ENCODE data around the gene CDH23. TPM values are rescaled to one million over a fixed set of nuclear protein-coding genes. Genes with fewer than 3 reads are reported as not detected.

Gene CDH23
- total RNA-seq, 2 donors from 2014 or later: 28.5 to 58.7 TPM

- WGBS, 2 donors: 19% methylated on average over 5 to 22 of the region's 22 CpGs
- intact Hi-C loops (cut with DNase I): loop anchor here (10.0 kb wide), 1 partner anchor 427 kb away; no protein-coding TSS in a partner anchor
- H3K9me3 ChIP-seq: no peaks in the 10 kb centered on the region
- TF ChIP-seq, protein P1, sequence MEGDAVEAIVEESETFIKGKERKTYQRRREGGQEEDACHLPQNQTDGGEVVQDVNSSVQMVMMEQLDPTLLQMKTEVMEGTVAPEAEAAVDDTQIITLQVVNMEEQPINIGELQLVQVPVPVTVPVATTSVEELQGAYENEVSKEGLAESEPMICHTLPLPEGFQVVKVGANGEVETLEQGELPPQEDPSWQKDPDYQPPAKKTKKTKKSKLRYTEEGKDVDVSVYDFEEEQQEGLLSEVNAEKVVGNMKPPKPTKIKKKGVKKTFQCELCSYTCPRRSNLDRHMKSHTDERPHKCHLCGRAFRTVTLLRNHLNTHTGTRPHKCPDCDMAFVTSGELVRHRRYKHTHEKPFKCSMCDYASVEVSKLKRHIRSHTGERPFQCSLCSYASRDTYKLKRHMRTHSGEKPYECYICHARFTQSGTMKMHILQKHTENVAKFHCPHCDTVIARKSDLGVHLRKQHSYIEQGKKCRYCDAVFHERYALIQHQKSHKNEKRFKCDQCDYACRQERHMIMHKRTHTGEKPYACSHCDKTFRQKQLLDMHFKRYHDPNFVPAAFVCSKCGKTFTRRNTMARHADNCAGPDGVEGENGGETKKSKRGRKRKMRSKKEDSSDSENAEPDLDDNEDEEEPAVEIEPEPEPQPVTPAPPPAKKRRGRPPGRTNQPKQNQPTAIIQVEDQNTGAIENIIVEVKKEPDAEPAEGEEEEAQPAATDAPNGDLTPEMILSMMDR (IDR thresholded peaks at IDR 0.05): peak; percentile 37 to 80 (median 72)
- no peak for TF ChIP-seq POLR2A (IDR thresholded peaks at IDR 0.05)
- DNase-seq (peak; percentile 62 to 71 (median 68)), ATAC-seq (peak; percentile 66)
- H3K27ac ChIP-seq: peak overlapping the region in 2 of 4 donors; percentile 15 to 30
- H3K27me3 ChIP-seq: no peaks in the 10 kb centered on the region
- H3K36me3 ChIP-seq (replicated peaks in 1 of 2; ENCODE audit: insufficient read depth in 1 of 2, low read depth in 2 of 2): peaks cover 0 to 5% of the 10 kb centered on the region in 2 donors
- peaks cover 15% of the 10 kb centered on the region for H3K4me1 ChIP-seq
- H3K4me3 ChIP-seq: no peak overlapping the region
Measured at GRCh38 chr10:71812016-71812912, 415.5 kb downstream of the CDH23 start.

GRCh38 chr10:71812913-71813590 is 416.3 kb downstream of the CDH23 start:
- TF ChIP-seq POLR2A (IDR thresholded peaks at IDR 0.05): no peak
- TF ChIP-seq, protein P1 (IDR thresholded peaks at IDR 0.05): no peak
- intact Hi-C loops (cut with DNase I): loop anchor here (10.0 kb wide), 1 partner anchor 428 kb away; no protein-coding TSS in a partner anchor
- H3K9me3 ChIP-seq: no peaks in the 10 kb centered on the region
- peaks cover 15% of the 10 kb centered on the region for H3K4me1 ChIP-seq
- DNase-seq: no peak
- peak; percentile 10 for ATAC-seq
- peaks cover 6 to 7% of the 10 kb centered on the region in 2 donors for H3K36me3 ChIP-seq (replicated peaks in 1 of 2; ENCODE audit: insufficient read depth in 1 of 2, low read depth in 2 of 2)
- H3K27ac ChIP-seq: peak overlapping the region in 2 of 4 donors; percentile 15 to 30
- no peaks in the 10 kb centered on the region for H3K27me3 ChIP-seq
- H3K4me3 ChIP-seq: no peak overlapping the region
- WGBS, 2 donors: 47% methylated on average over 11 of the region's 11 CpGs; no CpG with 5 or more reads in 1 of the 2 donors

GRCh38 chr10:71814922-71815411 is 418.2 kb downstream of the CDH23 start:
- WGBS, 2 donors: 82 to 95% methylated on average over 7 to 24 of the region's 26 CpGs
- TF ChIP-seq, protein P1 (IDR thresholded peaks at IDR 0.05): no peak
- TF ChIP-seq POLR2A (IDR thresholded peaks at IDR 0.05): no peak
- Histone ChIP-seq H3K27me3 (no peaks in the 10 kb centered on the region), H3K9me3 (no peaks in the 10 kb centered on the region), H3K4me3 (no peak overlapping the region), H3K36me3 (replicated peaks in 1 of 2; ENCODE audit: insufficient read depth in 1 of 2, low read depth in 2 of 2) (peaks cover 19 to 21% of the 10 kb centered on the region in 2 donors), H3K27ac (no peak overlapping the region), H3K4me1 (peaks cover 15% of the 10 kb centered on the region)
- intact Hi-C loops (cut with DNase I): loop anchor here (10.0 kb wide), 1 partner anchor 430 kb away; no protein-coding TSS in a partner anchor
- DNase-seq: no peak
- ATAC-seq: no peak

DNA sequence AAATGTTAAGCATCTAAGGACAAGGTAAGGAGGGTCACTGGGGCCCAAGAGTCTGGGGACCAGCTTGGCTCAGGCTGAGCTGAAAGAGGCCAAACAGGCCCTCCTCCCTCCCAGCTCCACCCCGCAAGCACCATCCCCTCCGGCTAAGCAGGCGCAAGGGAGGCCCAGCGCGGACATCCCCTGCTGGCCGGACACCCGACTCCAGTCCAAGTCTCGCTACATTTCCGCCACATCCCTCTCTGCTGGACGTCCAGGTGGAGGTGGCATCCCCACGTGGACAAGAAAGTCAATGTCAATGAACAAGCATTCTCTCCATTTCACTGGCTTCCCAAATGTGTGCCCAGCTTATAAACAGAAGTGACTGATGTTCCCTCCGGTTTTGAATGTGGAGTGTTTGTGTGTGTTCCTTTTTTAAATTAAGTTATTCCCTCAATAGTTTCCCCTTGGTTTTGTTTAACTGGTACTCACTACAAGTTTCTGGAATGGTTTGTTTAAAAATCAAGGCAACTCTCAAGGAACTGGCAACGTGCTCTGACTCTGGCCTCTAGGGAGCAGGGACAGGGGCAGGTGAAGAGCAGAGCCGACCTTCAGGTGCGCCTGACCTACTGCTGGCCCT is 418.9 kb downstream of the CDH23 start:
- DNase-seq: no peak
- no peak for ATAC-seq
- 85 to 89% methylated on average over 15 of the region's 15 CpGs for WGBS, 2 donors
- peaks cover 15% of the 10 kb centered on the region for H3K4me1 ChIP-seq
- peaks cover 21 to 23% of the 10 kb centered on the region in 2 donors for H3K36me3 ChIP-seq (replicated peaks in 1 of 2; ENCODE audit: insufficient read depth in 1 of 2, low read depth in 2 of 2)
- no peak overlapping the region for H3K27ac ChIP-seq
- intact Hi-C loops (cut with DNase I): loop anchor here (10.0 kb wide), 1 partner anchor 431 kb away; no protein-coding TSS in a partner anchor
- H3K27me3 ChIP-seq: no peaks in the 10 kb centered on the region
- H3K9me3 ChIP-seq: no peaks in the 10 kb centered on the region
- TF ChIP-seq, protein P1 (IDR thresholded peaks at IDR 0.05): no peak
- TF ChIP-seq POLR2A (IDR thresholded peaks at IDR 0.05): no peak
- no peak overlapping the region for H3K4me3 ChIP-seq
